ENCODE measurements around the gene RTL3.
A peak's percentile ranks its signal among the peaks of the same experiment; 100 is the strongest.

RTL3 gene

DNA sequence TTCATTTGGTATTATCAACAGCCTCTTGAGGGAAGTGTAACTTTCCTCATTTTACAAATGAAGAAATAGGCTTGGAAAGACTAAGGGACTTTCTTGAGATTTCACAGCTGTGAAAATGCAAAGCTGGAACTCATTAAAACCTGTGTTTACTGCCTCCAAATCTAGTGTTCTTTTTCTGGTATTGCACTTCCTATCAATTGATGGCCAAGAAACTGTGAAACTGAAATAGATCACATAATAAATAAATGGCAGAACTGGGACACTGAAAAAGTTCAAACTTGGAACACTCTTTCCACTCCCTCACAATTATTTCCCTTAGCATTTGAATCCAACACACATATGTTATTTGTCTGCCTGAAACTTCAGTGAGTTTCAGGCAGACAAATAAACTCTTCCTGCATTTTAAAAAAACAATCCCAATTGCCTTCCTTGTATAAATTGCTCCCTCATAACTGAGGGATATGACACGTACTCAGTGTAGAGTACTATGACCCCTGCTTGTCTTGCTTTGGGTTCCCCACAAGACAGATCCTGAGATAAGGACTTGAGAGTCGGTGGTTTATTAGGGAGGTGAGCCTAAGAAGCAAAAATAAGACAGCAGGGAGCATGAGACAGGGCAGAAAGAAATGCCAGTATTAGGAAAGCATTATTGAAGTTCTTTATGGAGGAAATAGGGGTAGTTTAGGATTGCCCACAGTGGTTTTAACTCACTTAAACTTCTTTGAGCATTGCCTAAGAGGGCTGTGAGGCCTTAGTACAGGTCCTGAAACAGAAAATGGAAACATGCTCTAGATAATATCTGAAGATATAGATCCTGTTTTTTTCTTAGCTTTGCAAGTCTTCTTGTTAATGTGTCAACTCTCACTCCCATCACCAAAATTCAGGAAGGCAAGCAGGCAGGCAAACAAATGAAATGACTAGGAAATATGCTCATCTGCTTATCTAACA is 33.9 kb downstream of the RTL3 start:
- TF ChIP-seq, protein P1, sequence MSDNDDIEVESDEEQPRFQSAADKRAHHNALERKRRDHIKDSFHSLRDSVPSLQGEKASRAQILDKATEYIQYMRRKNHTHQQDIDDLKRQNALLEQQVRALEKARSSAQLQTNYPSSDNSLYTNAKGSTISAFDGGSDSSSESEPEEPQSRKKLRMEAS (IDR thresholded peaks at IDR 0.05; ENCODE audit: low read depth, low read length): no peak
- no peak for TF ChIP-seq POLR2A (IDR thresholded peaks at IDR 0.05; ENCODE audit: extremely low read depth, insufficient read length)
- TF ChIP-seq MYC (IDR thresholded peaks at IDR 0.05; ENCODE audit: low read depth, low read length): no peak
- TF ChIP-seq, protein P2, sequence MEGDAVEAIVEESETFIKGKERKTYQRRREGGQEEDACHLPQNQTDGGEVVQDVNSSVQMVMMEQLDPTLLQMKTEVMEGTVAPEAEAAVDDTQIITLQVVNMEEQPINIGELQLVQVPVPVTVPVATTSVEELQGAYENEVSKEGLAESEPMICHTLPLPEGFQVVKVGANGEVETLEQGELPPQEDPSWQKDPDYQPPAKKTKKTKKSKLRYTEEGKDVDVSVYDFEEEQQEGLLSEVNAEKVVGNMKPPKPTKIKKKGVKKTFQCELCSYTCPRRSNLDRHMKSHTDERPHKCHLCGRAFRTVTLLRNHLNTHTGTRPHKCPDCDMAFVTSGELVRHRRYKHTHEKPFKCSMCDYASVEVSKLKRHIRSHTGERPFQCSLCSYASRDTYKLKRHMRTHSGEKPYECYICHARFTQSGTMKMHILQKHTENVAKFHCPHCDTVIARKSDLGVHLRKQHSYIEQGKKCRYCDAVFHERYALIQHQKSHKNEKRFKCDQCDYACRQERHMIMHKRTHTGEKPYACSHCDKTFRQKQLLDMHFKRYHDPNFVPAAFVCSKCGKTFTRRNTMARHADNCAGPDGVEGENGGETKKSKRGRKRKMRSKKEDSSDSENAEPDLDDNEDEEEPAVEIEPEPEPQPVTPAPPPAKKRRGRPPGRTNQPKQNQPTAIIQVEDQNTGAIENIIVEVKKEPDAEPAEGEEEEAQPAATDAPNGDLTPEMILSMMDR (IDR thresholded peaks at IDR 0.05; ENCODE audit: low read depth, low read length): no peak
- DNase-seq (ENCODE audit: low read depth): peak; percentile 82
- no peak overlapping the region for H3K4me3 ChIP-seq (ENCODE audit: low read depth, low read length)

DNA sequence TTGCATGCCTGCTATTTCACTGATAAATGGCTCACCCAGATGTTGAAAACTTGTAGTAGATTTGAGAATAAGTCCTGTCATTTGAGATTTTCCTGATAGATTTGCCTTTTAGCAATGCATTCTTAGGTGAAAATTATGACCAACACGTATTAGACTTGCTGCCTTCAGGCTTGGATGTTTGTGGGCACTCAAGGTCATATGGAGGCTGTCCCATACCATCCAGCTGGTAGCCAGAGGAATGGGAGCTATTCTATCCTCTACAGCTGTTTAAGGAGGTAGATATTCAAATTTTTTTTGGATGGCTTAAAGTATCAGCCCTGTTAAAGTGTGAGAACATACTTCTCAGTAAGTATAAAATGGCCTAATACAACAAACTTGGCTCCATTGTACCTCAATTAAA is 34.7 kb downstream of the RTL3 start:
- no peak overlapping the region for H3K4me3 ChIP-seq (ENCODE audit: low read depth, low read length)
- TF ChIP-seq, protein P2 (IDR thresholded peaks at IDR 0.05; ENCODE audit: low read depth, low read length): no peak
- TF ChIP-seq, protein P1 (IDR thresholded peaks at IDR 0.05; ENCODE audit: low read depth, low read length): no peak
- TF ChIP-seq POLR2A (IDR thresholded peaks at IDR 0.05; ENCODE audit: extremely low read depth, insufficient read length) (no peak), MYC (IDR thresholded peaks at IDR 0.05; ENCODE audit: low read depth, low read length) (no peak)
- DNase-seq (ENCODE audit: low read depth): no peak

DNA sequence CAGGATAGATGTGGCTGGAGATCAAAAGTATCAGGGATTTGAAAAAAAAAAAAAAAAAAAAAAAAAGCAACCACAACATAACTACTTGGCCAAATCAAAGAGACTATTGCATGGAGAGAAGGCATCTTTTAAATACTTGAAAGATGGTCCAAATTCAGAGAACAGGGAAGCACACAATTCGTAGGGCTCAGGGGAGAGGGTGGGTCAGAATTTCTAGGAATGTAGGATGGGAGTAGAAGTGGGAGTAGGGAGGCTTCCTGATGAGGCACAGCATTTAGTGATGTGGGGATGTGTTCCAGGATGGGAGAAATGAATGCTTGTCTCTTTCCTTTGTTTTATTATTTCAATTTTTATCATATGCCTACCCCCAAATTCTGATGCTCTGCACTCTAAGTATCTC is 36.3 kb downstream of the RTL3 start:
- TF ChIP-seq POLR2A (IDR thresholded peaks at IDR 0.05; ENCODE audit: extremely low read depth, insufficient read length): no peak
- TF ChIP-seq, protein P2 (IDR thresholded peaks at IDR 0.05; ENCODE audit: low read depth, low read length): no peak
- no peak for TF ChIP-seq MYC (IDR thresholded peaks at IDR 0.05; ENCODE audit: low read depth, low read length)
- TF ChIP-seq, protein P1 (IDR thresholded peaks at IDR 0.05; ENCODE audit: low read depth, low read length): no peak
- no peak for DNase-seq (ENCODE audit: low read depth)
- H3K4me3 ChIP-seq (ENCODE audit: low read depth, low read length): no peak overlapping the region

DNA sequence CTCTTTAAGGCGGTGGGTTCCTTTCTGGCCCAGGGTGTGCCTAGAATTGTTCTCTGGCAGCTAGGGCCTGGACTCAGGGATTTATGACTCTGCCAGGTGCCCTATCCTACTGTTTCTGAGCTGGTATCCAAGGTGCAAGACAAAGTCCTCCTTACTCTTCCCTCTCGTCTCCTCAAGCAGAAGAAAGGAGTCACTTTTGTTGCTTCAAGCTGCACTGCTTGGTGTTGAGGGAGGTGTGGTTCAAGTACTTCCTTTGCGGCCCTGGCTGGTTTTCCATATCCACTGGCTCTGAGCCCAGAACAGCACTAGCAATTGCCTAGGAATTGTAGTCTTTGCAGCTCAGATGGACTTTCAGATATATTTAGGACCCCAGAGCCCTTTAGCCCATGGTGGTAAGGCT is 39.3 kb downstream of the RTL3 start:
- TF ChIP-seq, protein P1 (IDR thresholded peaks at IDR 0.05; ENCODE audit: low read depth, low read length): no peak
- TF ChIP-seq, protein P2 (IDR thresholded peaks at IDR 0.05; ENCODE audit: low read depth, low read length): no peak
- TF ChIP-seq POLR2A (IDR thresholded peaks at IDR 0.05; ENCODE audit: extremely low read depth, insufficient read length) (no peak), MYC (IDR thresholded peaks at IDR 0.05; ENCODE audit: low read depth, low read length) (no peak)
- DNase-seq (ENCODE audit: low read depth): no peak

DNA sequence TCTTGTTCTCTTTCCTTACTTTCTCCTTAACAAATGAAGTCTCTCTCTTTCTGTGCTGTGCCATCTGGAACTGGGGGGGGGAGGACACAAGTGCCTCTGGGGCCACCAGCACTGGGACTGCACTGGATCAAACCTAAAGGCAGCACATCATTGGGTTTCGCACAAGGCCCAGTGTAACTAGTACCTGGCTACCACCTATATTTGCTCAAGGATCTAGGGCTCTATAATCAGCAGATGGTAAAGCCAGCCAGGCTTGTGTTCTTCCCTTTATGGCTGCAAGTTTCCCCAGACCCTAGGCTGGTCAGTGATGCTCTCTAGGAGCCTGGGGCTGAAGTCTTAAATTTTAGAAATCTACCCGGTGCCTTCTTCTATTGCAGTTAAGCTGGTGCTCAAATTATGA is 40.1 kb downstream of the RTL3 start:
- no peak for DNase-seq (ENCODE audit: low read depth)

More for the DNA sequence above, 39.3 kb downstream of the RTL3 start:
- no peak overlapping the region for H3K4me3 ChIP-seq (ENCODE audit: low read depth, low read length)

More for the DNA sequence above, 40.1 kb downstream of the RTL3 start:
- TF ChIP-seq MYC (IDR thresholded peaks at IDR 0.05; ENCODE audit: low read depth, low read length) (no peak), POLR2A (IDR thresholded peaks at IDR 0.05; ENCODE audit: extremely low read depth, insufficient read length) (no peak)
- TF ChIP-seq, protein P2 (IDR thresholded peaks at IDR 0.05; ENCODE audit: low read depth, low read length): no peak
- TF ChIP-seq, protein P1 (IDR thresholded peaks at IDR 0.05; ENCODE audit: low read depth, low read length): no peak
- H3K4me3 ChIP-seq (ENCODE audit: low read depth, low read length): no peak overlapping the region

Measured in NB4 (cell line).